ENCODE results near the gene ZSWIM4. TPM values are rescaled to one million over a fixed set of nuclear protein-coding genes. Genes with fewer than 3 reads are reported as not detected.

ZSWIM4 gene
- total and polyA plus RNA-seq, 2 experiments from 2014 or later = 5.4 to 42.3 TPM

DNA sequence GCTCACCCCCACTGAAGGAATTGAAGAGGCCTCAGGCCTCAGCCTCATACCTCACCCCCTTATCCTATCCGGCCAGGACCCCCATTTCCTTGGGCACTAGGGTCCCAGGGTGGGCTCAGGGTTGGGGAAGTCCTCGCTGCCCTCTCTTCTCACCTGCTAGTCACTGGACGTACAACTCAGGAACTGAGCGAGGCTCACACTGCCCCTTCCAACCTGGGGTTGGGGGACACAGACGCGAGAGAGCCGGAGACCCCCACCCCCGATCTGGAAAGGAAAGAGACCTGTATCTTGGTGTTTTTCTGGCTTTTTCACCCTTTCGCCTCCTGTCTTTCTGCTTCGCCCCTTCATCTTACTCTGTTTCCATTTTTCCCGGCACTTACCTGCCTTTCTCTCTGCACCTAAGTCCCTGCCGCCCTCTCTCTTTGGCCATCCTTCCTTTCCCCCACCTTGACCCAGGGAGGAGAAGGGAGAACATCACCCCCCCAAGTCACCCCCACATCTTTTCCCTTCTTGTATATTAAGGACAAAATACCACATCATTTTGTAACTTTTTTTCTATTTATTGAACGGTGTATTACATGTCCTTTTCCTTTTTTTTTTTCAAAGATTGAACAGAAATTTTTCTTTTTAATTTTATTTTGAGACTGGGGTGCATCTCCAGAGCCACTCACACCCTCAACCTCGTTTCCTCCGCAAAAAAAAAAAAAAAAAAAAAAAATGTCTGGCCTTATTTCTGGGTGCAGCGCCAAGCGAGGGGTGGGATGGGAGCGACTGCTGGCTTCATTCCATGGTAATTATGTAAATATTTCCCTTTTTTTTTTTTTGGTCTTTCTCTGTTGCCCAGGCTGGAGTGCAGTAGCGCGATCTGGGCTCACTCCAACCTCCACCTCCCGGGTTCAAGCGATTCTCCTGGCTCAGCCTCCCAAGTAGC lies 36.6 kb downstream of the ZSWIM4 start:
- H3K4me1 ChIP-seq (ENCODE audit: insufficient read depth) = peaks cover 14% of the 10 kb centered on the region; the same call in 1 of the 2 replicates
- Mint-ChIP-seq H3K9me3 (no peaks in the 10 kb centered on the region; the same call in 2 of the 3 replicates), H3K4me1 (peaks cover 15% of the 10 kb centered on the region)

More for the DNA sequence above, 36.6 kb downstream of the ZSWIM4 start:
- Histone ChIP-seq H2AFZ (no peak overlapping the region), H3K9me2 (ENCODE audit: insufficient read depth) (no peaks in the 10 kb centered on the region), H3K79me2 (replicated peaks; ENCODE audit: insufficient read depth) (no peaks in the 10 kb centered on the region), H3K27me3 (ENCODE audit: insufficient read depth) (no peaks in the 10 kb centered on the region), H3K4me2 (no peak overlapping the region), H3K36me3 (ENCODE audit: insufficient read depth) (peaks cover 3% of the 10 kb centered on the region; the same call in 1 of the 2 replicates), H3K27ac (ENCODE audit: low read depth) (no peak overlapping the region), H3K4me3 (no peak overlapping the region), H4K20me1 (replicated peaks; ENCODE audit: insufficient read depth) (peaks cover under 1% of the 10 kb centered on the region), H3F3A (replicated peaks; ENCODE audit: low read depth) (peaks cover 20% of the 10 kb centered on the region; the same call in 1 of the 2 replicates)
- peaks cover 35% of the 10 kb centered on the region for H3K36me3 Mint-ChIP-seq (ENCODE audit: low read depth)
- no peak for DNase-seq (ENCODE audit: low spot score)
- H3K4me3 Mint-ChIP-seq = no peak overlapping the region
- H3K27ac Mint-ChIP-seq = no peak overlapping the region
- TF ChIP-seq JUNB (IDR thresholded peaks at IDR 0.05; ENCODE audit: unreplicated experiment) (no peak), EZH2phosphoT487 (IDR thresholded peaks at IDR 0.05; ENCODE audit: unreplicated experiment) (no peak), CREB1 (CRISPR knock-in tag; IDR thresholded peaks at IDR 0.05; ENCODE audit: low read depth) (no peak), NANOG (IDR thresholded peaks at IDR 0.05; ENCODE audit: borderline replicate concordance) (no peak), ZNF331 (CRISPR knock-in tag; IDR thresholded peaks at IDR 0.05; ENCODE audit: low read depth) (no peak), POLR2AphosphoS5 (IDR thresholded peaks at IDR 0.05; ENCODE audit: low read depth) (no peak), ZNF114 (CRISPR knock-in tag; IDR thresholded peaks at IDR 0.05) (no peak), EZH2 (IDR thresholded peaks at IDR 0.05; ENCODE audit: low read depth, unreplicated experiment) (no peak)
- TF ChIP-seq, protein P1, sequence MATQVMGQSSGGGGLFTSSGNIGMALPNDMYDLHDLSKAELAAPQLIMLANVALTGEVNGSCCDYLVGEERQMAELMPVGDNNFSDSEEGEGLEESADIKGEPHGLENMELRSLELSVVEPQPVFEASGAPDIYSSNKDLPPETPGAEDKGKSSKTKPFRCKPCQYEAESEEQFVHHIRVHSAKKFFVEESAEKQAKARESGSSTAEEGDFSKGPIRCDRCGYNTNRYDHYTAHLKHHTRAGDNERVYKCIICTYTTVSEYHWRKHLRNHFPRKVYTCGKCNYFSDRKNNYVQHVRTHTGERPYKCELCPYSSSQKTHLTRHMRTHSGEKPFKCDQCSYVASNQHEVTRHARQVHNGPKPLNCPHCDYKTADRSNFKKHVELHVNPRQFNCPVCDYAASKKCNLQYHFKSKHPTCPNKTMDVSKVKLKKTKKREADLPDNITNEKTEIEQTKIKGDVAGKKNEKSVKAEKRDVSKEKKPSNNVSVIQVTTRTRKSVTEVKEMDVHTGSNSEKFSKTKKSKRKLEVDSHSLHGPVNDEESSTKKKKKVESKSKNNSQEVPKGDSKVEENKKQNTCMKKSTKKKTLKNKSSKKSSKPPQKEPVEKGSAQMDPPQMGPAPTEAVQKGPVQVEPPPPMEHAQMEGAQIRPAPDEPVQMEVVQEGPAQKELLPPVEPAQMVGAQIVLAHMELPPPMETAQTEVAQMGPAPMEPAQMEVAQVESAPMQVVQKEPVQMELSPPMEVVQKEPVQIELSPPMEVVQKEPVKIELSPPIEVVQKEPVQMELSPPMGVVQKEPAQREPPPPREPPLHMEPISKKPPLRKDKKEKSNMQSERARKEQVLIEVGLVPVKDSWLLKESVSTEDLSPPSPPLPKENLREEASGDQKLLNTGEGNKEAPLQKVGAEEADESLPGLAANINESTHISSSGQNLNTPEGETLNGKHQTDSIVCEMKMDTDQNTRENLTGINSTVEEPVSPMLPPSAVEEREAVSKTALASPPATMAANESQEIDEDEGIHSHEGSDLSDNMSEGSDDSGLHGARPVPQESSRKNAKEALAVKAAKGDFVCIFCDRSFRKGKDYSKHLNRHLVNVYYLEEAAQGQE (IDR thresholded peaks at IDR 0.05; ENCODE audit: unreplicated experiment) = no peak
- TF ChIP-seq, protein P2, sequence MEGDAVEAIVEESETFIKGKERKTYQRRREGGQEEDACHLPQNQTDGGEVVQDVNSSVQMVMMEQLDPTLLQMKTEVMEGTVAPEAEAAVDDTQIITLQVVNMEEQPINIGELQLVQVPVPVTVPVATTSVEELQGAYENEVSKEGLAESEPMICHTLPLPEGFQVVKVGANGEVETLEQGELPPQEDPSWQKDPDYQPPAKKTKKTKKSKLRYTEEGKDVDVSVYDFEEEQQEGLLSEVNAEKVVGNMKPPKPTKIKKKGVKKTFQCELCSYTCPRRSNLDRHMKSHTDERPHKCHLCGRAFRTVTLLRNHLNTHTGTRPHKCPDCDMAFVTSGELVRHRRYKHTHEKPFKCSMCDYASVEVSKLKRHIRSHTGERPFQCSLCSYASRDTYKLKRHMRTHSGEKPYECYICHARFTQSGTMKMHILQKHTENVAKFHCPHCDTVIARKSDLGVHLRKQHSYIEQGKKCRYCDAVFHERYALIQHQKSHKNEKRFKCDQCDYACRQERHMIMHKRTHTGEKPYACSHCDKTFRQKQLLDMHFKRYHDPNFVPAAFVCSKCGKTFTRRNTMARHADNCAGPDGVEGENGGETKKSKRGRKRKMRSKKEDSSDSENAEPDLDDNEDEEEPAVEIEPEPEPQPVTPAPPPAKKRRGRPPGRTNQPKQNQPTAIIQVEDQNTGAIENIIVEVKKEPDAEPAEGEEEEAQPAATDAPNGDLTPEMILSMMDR (conservative IDR thresholded peaks at IDR 0.05; ENCODE audit: low read depth in 2 of 2) = no peak
- TF ChIP-seq, protein P3, sequence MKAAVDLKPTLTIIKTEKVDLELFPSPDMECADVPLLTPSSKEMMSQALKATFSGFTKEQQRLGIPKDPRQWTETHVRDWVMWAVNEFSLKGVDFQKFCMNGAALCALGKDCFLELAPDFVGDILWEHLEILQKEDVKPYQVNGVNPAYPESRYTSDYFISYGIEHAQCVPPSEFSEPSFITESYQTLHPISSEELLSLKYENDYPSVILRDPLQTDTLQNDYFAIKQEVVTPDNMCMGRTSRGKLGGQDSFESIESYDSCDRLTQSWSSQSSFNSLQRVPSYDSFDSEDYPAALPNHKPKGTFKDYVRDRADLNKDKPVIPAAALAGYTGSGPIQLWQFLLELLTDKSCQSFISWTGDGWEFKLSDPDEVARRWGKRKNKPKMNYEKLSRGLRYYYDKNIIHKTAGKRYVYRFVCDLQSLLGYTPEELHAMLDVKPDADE (IDR thresholded peaks at IDR 0.05) = no peak
- ATAC-seq = no peak
- peaks cover 11% of the 10 kb centered on the region for H3K27me3 Mint-ChIP-seq (ENCODE audit: insufficient read depth, low read depth, poor library complexity)

All from GM23338 (cell line).